HG02973 (cell line): ENCODE measurements around the gene PLEKHG4B.

Experiments
- ATAC-seq: cut with Tn5 transposase; IDR thresholded peaks from one replicate; pipeline ENCODE4 v1.9.1; 2021; ENCODE audit warnings: moderate library complexity; ENCODE audit not compliant: unreplicated experiment

The PLEKHG4B gene

DNA sequence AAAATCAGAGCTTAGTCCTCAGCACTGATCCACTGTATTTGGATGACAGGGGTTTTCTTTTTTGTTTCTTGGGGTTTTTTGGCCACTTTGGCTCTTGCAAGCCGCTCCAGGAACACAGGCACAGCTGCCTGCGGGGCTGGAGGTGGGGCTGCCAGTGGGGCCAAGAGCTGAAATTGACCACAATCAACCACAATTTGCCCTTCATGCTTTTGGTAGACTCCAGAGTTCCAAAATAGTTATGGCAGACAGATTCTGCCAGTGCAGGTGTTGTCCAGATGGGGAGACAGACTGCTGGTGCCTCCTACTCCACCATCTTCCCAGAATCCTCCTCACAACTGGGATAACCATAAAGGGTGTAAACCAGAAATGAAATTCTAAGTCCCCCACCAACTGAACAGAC lies 36.5 kb downstream of the PLEKHG4B start:
- ATAC-seq = no peak

DNA sequence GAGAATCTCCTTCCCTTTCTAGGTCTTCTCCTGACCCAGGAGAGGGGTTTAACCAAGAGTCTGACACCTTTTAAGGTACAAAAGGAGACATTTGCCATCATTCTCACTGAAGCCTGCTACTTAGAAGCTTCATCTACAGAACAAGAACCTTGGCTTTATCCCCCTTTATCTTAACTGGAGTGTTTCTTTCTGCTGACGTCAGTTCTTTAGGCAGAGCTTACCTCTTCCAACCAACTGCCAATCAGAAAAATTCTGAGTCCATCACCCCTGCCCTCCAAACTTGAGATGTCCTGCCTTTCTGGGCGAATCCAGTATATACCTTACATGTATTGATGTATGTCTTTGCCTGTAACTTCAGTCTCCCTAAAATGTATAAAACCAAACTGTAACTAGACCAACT lies 37.2 kb downstream of the PLEKHG4B start:
- no peak for ATAC-seq

DNA sequence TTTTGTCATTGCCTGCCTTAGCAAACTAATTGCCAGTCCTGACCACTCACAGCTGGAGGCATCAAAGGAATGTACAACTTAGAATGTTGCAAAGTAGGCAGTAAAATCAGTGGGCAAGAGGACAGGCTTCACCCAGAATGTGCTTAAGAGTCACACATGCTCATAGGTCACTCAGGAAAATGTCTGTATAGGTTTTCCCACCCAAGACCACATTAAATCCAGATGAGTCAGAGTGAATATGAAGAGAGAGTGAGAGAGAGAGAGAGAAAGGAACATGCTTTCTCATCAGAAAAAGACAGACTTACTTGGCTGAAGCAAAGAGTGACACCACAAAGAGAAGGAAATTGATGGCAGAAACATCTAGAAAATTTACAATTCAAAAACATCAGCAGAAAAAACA lies 37.9 kb downstream of the PLEKHG4B start:
- ATAC-seq = no peak

DNA sequence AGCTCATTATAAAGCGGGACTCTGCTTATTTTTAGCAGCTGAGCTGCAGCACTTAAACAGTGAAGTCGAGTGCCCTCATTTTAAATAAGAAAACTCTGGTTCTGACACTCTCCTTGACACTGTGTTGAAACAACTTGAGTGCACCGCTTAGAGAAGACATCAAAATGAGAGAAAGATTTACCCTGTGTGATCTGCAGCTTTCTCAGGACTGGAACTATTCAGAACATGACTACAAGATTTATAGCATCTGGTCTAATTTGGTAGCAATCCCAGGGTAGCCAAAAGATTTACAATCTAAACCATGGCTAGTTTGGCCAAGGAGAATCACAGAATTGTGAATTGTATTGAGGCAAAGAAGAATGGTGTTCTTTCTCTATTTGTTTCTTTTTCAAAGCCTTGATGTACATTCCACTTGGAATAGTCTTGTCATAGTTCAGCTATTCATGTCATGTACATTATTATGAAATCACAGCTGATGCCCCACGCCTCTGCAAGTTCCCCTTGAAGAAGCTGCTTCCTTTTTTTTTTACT lies 38.7 kb downstream of the PLEKHG4B start:
- no peak for ATAC-seq

DNA sequence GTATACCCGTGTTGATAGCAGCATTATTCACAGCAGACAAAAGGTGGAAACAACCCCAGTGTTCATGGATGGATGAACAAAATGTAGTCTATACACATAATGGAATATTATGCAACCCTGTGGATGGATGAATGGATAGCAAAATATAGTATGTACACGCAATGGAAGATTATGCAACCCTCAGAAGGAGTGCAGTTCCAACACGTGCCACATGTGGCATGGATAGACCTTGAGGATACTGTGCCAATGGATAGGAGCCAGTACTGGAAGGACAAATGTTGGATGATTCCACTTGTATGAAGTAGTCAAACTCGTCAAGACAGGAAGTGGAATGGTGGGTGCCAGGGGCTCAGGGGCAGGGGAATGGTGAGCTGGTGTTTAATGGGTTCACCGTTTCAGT lies 44.9 kb downstream of the PLEKHG4B start:
- no peak for ATAC-seq

DNA sequence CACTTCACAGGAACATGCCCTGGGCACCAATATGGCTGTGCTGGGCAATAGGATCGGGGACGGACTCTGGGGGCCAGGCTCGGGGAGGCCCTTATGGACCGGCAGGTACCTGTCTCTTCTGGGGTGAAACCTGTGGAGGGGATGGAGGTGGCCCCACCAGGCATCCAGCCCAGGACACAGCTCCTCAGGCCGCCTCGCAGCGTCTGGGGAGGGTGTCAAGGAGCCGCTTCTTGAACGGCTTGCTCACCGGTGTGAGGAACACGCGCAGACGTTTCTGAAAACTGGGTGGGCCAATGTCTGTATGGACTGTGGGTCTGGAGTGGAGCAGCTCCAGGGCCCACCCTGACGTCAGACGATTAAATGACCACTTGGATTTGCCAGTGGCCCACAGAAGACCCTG lies 45.8 kb downstream of the PLEKHG4B start:
- ATAC-seq = no peak

DNA sequence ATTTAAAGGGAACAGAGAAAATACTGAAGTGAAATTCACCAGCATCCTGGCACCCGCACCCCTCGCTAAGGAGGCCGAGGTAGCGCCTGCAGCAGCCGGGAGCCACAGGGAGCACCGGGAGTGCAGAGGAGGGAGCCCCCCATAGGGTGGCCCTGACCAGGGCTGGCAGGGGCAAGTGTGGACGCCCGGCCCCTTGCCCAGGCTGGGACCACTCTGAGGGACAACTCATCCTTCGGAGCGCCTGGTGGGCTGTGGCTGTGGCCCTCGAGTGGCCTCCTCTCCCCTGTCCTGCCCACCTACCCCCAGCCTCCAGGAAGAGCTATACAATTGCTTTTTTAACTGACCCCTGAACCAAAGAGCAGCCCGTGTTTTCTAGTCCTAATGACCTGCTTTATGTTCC lies 47.0 kb downstream of the PLEKHG4B start:
- ATAC-seq = no peak

DNA sequence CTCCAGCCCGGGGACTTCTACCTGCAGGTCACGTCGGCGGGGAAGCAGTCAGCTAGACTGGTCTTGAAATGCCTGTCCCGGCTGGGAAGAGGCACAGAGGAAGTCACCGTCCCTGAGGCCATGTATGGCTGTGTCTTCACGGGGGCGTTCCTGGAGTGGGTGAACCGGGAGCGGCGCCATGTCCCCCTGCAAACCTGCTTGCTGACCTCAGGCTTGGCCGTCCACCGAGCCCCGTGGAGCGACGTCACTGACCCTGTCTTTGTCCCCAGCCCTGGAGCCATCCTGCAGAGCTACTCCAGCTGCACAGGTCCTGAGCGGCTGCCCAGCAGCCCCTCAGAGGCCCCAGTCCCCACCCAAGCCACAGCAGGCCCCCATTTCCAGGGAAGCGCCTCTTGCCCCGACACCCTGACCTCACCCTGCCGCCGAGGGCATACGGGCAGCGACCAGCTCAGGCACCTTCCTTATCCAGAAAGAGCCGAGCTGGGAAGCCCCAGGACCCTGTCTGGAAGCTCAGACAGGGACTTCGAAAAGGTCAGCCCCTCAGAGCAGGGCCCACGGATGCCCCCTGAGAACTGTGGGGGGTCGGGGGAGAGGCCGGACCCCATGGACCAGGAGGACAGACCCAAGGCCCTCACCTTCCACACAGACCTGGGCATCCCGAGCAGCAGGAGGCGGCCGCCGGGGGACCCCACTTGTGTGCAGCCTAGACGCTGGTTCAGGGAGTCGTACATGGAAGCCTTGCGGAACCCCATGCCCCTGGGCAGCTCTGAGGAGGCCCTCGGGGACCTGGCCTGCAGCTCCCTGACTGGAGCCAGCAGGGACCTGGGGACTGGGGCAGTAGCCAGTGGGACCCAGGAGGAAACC lies 47.8 kb downstream of the PLEKHG4B start:
- no peak for ATAC-seq

DNA sequence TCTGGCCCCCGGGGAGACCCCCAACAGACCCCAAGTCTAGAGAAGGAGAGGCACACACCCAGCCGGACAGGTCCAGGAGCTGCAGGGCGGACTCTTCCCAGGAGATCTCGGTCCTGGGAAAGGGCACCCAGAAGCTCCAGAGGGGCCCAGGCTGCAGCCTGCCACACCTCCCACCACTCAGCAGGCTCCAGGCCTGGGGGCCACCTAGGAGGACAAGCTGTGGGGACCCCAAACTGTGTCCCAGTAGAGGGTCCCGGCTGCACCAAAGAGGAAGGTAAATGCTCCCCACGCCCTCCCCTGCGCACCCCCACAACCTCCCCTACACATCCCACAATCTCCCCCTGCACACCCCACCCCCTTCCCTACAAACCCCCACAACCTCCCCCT lies 48.5 kb downstream of the PLEKHG4B start:
- no peak for ATAC-seq

DNA sequence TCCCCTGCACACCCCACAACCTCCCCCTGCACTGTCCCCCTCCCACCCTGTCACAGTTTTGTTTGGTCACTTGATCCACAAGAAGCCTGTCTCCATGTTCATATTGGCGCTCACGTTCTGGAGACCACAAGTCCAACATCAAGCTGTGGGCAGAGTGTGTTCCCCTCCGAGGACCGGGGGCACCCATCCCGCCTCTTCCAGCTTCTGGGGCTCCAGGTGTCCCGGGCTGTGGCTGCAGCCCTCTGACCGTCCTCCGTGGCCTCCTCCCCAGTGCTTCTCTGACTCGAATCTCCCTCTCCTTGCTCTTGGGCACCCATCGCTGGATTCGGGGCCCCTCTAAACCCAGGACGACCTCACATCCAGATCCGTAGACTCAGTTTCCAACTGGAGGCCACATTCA lies 49.2 kb downstream of the PLEKHG4B start:
- no peak for ATAC-seq

DNA sequence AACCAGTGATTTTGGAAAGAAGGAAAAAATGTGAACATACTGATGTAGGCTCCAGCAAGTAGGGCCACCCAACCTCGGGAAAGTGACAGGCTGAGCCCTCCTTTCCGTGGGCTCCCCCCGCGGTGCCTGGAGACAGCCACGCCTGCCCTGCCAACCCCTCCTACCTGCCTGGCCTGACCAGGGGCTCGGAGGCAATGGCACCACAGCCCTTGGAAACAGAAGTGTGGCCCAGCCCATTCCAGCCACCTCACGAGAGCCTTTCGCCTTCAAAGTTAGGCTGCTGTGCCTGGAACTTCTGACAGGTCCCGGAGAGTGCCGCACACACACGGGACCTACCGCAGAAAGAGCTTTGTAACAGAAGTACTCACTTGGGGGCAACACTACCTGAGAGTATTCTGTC lies 49.8 kb downstream of the PLEKHG4B start:
- no peak for ATAC-seq

DNA sequence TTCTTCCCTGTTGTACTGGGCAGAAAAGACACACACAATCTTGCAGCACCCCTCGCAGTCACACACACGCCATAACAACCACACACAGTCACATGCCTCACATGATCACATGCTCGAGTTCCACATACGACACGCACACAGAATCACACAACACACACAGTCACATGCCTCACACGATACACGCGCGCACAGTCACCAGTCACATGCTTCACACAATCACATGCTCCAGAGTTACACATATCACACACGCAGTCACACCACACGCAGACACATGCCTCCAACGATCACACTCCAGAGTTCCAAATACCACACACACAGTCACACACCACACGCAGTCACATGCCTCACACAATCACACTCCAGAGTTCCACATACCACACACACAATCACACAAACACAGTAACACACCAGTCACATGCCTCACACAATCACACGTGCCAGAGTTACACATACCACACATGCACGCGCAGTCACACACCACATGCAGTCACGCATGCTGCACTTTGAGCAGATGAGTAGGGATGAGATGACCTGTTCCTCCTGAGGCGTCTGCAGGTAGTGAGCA lies 50.4 kb downstream of the PLEKHG4B start:
- ATAC-seq = no peak

DNA sequence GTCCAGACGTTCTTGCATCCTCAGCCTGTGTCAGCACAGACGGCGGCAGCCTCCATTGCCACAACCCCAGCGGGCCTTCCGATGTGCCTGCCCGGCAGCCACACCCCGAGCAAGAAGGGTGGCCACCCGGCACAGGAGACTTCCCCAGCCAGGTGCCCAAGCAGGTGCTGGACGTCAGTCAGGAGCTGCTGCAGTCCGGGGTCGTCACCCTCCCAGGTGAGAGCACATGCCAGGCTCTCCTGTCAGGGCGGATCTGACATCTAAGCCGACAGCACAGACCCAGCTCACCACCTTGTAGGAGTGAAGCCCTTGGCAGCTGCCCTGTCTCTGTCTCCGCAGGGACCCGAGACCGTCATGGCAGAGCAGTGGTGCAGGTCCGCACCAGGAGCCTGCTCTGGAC lies 51.1 kb downstream of the PLEKHG4B start:
- no peak for ATAC-seq

DNA sequence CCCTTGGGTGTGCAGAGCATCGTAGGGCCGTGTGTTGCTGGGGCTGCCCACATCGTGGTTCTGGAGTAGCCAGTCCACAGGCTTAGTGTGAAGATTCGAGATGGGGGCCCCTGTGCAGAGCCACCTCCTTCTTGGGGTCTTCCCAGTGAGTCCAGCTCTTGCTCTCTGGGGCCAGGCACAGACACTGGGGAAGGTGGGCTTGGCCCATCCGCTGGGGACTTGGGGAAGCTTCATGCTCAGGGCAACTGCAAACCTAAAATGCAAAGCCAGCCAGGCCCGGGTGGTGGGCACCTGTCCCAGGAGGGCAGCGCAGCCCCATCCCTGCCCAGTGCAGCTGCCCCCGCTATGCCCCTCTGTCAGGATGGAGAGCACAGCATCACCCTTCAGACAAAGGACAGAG lies 53.0 kb downstream of the PLEKHG4B start:
- no peak for ATAC-seq

DNA sequence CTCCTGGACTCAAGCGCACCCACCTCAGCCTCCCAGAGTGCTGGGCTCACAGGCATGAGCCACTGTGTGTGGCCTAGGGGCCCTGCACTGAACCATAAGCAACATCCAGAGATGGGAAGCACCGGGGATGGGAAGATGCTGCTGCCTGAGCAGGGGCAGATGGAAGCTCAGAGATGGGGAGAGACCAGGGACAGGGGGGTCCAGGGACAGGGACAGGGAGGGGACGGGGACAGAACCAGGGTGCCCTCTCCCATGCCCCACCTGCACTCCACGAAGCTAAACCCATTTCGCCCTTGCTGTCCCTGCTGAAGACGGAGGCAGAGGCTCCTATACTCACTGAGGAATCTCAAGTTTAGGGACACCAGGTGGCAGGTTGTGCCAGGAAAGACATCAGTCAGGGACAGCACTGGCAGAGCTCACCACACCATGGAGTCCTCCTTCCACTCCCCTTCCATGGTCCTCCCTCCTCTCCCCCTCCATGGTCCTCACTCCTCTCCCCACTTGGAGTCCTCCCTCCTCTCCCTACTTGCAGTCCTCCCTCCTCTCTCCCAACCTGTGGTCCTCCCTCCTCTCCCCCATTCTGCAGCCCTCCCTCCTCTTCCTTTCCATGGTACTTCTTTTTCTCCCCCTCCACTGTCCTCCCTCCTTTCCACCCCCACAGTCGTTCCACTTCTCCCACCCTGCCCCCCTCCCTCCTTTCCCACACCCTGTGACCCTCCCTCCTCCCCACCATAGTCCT lies 53.8 kb downstream of the PLEKHG4B start:
- ATAC-seq = no peak

DNA sequence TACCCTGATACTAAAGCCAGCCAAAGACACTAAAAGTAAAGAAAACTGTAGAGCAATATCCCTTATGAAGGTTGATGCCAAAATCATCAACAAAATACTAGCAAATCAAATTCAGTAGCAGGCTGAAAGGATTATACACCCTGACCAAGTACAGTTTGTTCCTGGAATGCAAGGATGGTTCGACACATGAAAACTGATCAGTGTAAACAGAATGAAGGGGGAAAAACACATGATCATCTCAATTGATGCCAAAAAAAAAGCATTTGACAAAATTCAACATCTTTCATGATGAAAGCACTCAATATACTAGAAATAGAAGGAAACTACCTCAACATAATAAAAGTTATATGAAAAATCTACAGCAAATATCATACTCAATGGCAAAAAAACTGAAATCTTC lies 55.8 kb downstream of the PLEKHG4B start:
- ATAC-seq = no peak

DNA sequence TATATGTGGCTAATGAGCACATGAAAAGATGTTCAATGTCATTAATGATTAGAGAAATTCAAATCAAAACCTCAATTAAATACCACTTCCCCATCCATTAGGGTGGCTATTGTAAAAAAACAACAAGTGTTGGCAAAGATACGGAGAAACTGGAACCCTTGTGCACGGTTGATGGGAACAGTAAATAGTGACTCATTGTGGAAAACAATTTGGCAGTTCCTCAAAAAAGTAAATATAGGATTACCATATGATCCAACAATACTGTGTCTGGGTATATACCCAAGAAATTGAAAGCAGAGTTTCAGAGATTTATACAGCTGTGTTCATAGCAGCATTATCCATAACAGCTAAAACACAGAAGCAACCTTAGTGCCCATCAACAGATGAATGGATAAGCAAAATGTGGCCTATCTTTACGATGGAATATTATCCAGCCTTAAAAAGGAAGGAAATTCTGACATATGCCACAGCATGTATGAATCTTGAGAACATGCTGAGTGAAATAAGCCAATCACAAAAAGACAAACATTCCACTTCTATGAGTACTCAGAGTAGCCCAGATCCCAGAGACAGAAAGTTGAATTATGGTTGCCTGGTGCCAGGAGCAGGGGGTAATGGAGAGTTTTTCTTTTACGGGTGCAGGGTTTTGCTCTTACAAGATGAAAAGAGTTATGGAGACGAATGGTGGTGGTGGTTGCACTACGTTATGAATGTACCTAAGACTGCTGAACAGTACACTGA lies 57.9 kb downstream of the PLEKHG4B start:
- no peak for ATAC-seq

DNA sequence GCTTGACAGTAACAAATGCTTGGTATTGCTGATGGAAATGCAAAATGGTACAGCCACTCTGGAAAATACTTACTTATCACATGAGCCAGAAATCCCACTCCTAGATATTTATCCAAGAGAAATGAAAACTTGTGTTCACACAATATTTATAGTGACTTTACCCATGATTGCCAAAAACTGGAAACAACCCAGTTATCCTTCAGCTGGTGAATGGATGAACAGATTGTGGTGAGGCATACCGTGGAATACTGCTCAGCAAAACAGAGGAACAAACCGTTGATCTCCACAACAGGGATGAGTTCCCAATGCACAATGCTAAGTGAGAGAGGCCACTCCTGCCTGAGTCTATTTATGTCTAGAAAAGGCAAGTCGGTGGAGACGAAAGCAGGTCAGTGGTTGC lies 58.8 kb downstream of the PLEKHG4B start:
- no peak for ATAC-seq

DNA sequence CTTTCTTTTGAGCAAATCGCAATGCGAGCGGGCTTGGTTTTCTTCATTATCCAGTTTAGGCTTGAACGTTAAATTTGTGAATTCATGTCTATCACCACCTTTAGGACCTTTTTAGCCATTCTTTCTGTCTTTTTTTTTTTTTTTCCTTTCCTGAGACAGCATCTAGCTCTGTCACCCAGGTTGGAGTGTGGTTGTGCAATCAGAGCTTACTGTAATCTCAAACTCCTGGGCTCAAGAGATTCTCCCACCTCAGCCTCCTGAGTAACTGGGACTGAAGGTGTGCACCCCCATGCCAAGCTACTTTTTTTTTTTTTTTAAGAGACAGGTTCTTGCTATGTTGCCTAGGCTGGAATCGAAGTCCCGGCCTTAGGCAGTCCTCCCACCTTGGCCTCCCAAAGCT lies 60.1 kb downstream of the PLEKHG4B start:
- no peak for ATAC-seq

DNA sequence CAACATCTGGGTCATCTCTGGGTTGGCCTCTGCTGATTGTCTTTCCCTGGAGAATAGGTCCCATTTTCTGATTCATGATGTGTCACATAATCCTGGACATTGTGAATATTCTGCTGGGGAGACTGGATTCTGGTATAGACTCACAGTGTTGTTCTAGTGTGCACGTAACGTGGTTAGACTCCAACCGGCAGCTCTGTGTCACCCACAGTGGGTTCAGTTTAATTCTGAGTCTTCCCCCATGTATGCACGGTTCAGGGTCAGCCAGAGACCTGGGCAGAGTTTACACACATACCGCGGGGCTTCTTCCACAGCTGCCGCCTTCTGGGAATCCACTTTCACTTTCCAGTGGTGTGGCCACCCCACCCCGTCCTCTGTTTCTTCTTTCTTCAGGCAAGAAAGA lies 61.3 kb downstream of the PLEKHG4B start:
- no peak for ATAC-seq

DNA sequence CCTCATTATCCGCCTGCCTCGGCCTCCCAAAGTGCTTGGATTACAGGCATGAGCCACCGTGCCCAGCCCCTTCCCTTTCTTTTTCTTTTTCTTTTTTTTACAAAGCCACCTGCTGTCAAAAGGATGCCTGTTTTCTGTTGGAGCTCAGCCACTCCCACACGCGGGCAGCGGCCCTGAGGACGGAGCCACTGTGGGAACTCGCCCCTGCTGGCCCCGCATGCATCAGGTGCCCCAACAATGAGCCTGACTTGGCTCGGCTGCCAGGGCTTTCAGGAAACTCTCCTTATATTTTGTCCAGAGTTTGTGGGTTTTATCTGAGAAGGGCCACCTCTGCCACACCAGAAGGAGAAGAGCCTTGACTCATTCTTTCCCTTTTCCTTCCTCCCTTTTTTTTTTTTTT lies 62.3 kb downstream of the PLEKHG4B start:
- no peak for ATAC-seq
